Kidney epithelial cell (primary cell): ENCODE data around the gene C1orf159. TPM values are rescaled to one million over a fixed set of nuclear protein-coding genes. Genes with fewer than 3 reads are reported as not detected.
A peak's percentile ranks its signal among the peaks of the same experiment; 100 is the strongest.

Experiments used
- DNase-seq: peaks from one replicate; pipeline ENCODE4 v3.0.0-alpha.2; 2010; ENCODE audit warnings: low read depth
- H3K27me3 ChIP-seq: 2 replicates; pipeline ENCODE4 v1.6.0; 2011; ENCODE audit warnings: low read length; ENCODE audit not compliant: control insufficient read depth, insufficient read depth
- H3K36me3 ChIP-seq: 2 replicates; pipeline ENCODE4 v1.5.1; 2011; ENCODE audit warnings: low read length; ENCODE audit not compliant: control insufficient read depth, insufficient read depth
- H3K4me3 ChIP-seq: 2 replicates; pipeline ENCODE4 v1.5.1; 2011; ENCODE audit warnings: low read depth, mild to moderate bottlenecking, control low read depth, low read length
- total RNA-seq: library from RNA; depleted of rRNA; stranded (reverse); fragments of >200 nt; gene quantifications from 2 replicates; pipeline ENCODE4 v1.2.3, GENCODE V29; 2015
- TF ChIP-seq, protein P1 (sequence below): IDR thresholded peaks from 2 replicates; pipeline ENCODE4 v1.5.1; 2011; ENCODE audit warnings: mild to moderate bottlenecking, moderate library complexity, low read length, control low read depth, inconsistent platforms; ENCODE audit not compliant: insufficient read depth, poor library complexity, severe bottlenecking

The C1orf159 gene
- total RNA-seq, 1 donor from 2014 or later = 20.3 TPM

DNA sequence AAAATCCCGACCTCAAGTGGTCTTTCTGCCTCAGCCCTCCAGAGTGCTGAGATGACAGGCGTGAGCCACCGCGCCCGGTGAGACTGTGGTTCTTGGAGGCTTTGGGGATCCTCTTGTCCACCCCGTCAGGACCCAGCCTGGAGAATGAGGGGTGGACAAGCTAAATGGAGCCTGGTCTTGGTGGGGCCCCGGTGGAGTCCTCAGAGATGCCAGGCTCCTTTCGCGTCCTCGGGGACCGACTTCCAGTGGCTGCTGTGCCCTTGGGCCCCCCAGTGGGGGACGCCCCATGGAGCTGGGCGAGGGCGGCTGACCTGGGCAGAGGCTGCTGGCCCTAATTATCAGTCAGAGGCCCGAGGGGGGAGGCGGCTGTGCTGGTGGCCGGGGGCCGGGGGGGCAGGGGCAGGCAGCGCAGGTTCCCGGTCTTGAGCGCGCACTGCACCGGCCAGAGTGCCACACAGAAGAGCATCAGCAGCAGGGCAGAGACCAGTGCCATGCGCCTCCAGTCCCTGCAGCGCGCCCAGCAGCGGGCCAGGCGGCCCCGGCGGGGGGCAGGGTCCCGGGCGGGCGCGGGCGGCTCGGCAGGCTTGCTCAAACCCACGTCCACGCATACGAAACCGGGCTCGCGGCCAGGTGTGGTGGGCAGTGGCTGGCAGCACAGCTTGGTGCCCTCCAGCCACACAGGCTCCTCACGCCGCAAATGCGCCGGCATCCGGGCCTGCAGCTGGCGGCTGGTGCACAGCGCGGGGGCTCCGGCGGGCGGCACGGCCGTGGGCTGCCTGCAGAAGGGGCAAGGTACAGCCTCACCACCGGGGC is 44.2 kb downstream of the C1orf159 start:
- no peak overlapping the region for H3K4me3 ChIP-seq
- H3K27me3 ChIP-seq = peaks cover 3% of the 10 kb centered on the region
- no peak for DNase-seq
- TF ChIP-seq, protein P1, sequence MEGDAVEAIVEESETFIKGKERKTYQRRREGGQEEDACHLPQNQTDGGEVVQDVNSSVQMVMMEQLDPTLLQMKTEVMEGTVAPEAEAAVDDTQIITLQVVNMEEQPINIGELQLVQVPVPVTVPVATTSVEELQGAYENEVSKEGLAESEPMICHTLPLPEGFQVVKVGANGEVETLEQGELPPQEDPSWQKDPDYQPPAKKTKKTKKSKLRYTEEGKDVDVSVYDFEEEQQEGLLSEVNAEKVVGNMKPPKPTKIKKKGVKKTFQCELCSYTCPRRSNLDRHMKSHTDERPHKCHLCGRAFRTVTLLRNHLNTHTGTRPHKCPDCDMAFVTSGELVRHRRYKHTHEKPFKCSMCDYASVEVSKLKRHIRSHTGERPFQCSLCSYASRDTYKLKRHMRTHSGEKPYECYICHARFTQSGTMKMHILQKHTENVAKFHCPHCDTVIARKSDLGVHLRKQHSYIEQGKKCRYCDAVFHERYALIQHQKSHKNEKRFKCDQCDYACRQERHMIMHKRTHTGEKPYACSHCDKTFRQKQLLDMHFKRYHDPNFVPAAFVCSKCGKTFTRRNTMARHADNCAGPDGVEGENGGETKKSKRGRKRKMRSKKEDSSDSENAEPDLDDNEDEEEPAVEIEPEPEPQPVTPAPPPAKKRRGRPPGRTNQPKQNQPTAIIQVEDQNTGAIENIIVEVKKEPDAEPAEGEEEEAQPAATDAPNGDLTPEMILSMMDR = no peak
- no peaks in the 10 kb centered on the region for H3K36me3 ChIP-seq

DNA sequence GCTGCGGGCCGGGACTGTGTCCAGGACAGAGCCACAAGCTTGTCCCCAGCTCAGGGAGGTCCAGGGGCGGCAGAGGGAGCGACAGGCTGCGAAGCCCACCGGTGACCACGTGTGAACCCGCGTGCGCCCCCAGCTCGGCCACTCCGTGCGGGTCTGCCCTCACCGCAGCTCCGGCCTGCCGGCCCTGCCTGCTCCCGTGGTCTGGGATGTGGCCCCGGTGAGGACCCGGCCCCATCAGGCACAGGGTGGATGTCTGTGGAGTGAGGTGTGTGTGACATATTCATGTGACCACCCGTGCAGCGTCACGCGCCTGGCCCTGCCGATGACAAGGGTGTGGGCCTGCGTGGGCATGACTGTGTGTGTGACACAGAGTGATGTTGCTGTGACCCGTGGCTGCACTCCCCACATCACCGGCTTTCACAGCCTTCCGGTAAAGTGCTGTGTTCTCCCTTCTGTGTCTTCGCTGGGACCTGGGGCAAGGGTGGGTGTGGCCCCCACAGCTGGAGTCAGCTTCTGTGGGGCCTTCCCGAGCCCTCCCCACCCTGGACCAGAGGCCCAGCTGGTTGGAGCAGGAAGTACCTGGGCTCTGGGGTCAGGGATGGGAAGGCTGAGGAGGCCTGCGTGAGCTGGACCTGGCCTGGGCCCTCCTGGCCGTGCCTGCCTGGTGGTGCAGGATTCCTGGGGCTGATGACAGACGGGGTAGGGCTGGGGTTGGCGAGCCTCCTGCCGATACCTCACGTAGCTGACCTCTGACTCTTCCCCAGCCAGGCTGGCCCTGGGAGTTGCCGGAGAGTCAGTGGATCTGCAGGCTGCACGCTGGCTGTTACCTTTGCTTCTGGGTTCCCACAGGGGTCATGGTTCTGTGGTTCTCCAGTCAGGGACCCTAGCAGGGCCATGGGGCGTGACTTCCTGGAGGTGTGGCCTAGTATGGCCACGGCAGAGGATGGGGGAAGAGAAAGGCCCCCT is 45.9 kb downstream of the C1orf159 start:
- Histone ChIP-seq H3K27me3 (peaks cover 3% of the 10 kb centered on the region), H3K4me3 (peak overlapping the region; percentile 83), H3K36me3 (no peaks in the 10 kb centered on the region)
- DNase-seq = no peak
- TF ChIP-seq, protein P1 = no peak

DNA sequence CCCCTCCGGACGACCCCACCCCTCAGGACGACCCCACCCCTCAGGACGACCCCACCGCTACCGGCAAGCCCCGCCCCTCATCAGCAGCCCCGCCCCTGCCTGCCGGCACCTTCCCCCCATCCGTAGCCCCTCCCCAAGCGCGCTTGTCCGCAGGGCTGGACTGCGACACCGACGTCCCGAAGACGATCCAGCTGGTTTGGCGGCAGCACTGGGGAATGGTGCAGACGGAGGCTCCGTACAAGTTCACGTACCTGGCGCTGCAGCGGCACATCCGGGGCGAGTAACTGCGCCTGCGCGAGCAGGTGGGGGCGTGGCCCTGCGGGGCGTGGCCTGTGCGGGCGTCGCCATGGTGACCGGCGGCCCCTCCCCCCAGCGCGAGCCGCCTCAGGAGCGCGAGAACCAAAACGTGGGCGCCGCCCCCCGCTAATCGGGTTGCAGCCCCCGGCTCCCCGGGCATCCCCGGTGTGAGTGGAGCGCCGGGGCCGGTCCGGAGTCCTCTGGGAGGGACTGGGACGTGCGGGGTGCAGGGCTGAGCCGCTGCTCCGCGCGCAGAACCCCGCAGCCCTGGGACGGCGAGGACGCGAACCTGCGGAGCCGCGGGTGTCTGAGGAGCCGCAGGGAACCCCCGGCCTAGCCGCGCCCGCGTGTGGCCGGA is 46.7 kb downstream of the C1orf159 start:
- peak overlapping the region; percentile 83 for H3K4me3 ChIP-seq
- DNase-seq = no peak
- TF ChIP-seq, protein P1 = no peak
- no peaks in the 10 kb centered on the region for H3K36me3 ChIP-seq
- H3K27me3 ChIP-seq = no peaks in the 10 kb centered on the region

DNA sequence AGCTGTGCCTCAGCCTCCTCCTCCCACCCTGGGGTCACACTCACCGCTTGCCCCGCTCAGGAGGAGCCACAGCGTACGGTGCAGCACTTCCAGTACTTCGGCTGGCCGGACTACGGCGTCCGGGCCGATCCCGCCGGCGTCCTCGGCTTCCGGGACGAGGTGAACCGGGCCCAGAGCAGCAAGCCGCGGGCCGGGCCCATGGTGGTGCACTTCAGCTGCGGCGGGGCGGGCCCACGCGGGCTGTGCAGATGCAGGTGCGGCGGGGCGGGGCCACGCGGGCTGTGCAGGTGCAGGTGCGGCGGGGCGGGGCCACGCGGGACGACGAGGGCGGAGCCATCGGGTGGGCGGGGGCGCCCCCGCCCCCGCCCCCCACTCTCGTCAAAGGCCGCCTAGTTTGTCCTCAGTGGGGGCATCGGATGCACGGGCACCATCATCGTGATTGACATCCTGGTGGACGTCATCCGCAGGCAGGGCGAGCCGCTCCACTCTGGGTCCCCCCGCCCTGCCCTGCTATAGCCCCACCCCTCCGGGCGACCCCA is 47.3 kb downstream of the C1orf159 start:
- no peak for DNase-seq
- peak overlapping the region; percentile 83 for H3K4me3 ChIP-seq
- H3K27me3 ChIP-seq = no peaks in the 10 kb centered on the region
- TF ChIP-seq, protein P1 = no peak
- no peaks in the 10 kb centered on the region for H3K36me3 ChIP-seq

DNA sequence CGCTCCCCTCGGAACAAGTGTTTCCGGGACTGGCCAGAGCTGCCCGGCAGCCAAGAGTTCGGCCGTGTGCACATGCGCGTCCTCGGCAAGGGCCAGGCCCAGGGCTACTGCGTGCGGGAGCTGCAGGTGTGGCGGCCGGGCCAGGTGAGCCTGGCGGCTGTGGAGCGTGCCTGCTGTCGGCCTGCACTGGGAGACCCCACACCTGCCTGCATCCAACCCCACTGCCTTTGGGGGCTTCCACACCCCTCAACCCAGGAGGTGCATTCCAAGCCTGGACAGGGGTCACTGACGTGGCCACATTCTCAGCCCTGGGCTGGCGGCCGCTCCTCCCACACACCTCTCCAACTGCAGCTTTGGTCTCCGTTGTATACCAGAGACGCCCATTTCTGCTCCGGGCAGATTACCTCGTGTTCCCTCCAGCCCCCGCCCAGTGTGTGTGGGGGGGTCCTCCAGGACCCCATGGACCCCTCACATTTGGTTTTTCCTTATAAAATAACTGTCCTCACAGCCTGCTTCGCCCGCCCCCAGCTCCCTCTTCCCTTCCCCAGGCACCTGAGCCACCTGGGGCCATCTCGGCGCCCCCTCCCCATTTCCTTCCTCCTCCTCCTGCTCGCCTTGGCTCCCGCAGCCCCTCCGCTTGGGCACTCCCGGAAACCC is 47.9 kb downstream of the C1orf159 start:
- no peak for DNase-seq
- TF ChIP-seq, protein P1 = no peak
- Histone ChIP-seq H3K27me3 (no peaks in the 10 kb centered on the region), H3K4me3 (peak overlapping the region; percentile 83), H3K36me3 (no peaks in the 10 kb centered on the region)
